Posterior vena cava (tissue), 2 donors: ENCODE data around the gene SF3A2. TPM values are rescaled to one million over a fixed set of nuclear protein-coding genes. Genes with fewer than 3 reads are reported as not detected.

Experiments
- DNase-seq: peaks from one replicate; pipeline ENCODE4 v3.0.0-alpha.2; 2020; ENCODE audit warnings: low spot score
- intact Hi-C, 2 donors: fragments of 100-400 bp; cut with DNase I; formaldehyde crosslinking; loops; one replicate each; pipeline versions ENCODE4 v1.14.1 to v1.14.2; 2022 to 2023
- total RNA-seq, 2 donors: library from RNA; stranded (reverse); fragmentation: NEBNext Ultra II Directional; extraction: Animal tissue kit (Norgen Biotek cat#: 25700); gene quantifications; one replicate each; pipeline ENCODE4 v1.2.1, GENCODE V29; 2021
- donor health status: DM: yes; HTN: yes; CAD: no.
- donor health status: DM: yes; HTN: yes; CAD: no.

SF3A2 gene
- total RNA-seq, 2 donors from 2014 or later, result 35.0 to 36.6 TPM

GRCh38 chr19:2234996-2235380, 1.6 kb upstream of the SF3A2 start:
- intact Hi-C loops, result loop anchor here (1.0 to 10.0 kb wide), 3 partner anchors 73 to 133 kb away; partner anchors contain the start of genes AP3D1 (in 1 of the 2) and DOT1L (in 1 of the 2)
- DNase-seq, result no peak

GRCh38 chr19:2235381-2236063, 1.1 kb upstream of the SF3A2 start:
- DNase-seq, result no peak
- intact Hi-C loops, result loop anchor here in 1 of 2 donors (10.0 kb wide), 1 partner anchor 81 kb away; the partner anchor contains the start of gene AP3D1

- intact Hi-C loops, result loop anchor here in 1 of 2 donors (10.0 kb wide), 1 partner anchor 81 kb away; the partner anchor contains the start of gene AP3D1
Measured at GRCh38 chr19:2236064-2236313, 635 bp upstream of the SF3A2 start.

GRCh38 chr19:2237051-2237868, 636 bp downstream of the SF3A2 start:
- no peak for DNase-seq
- intact Hi-C loops, result loop anchor here in 1 of 2 donors (1.0 to 10.0 kb wide), 2 partner anchors 15 to 82 kb away; partner anchors contain the start of gene AP3D1

More at GRCh38 chr19:2236064-2236313, 635 bp upstream of the SF3A2 start:
- no peak for DNase-seq

- no peak for DNase-seq
- intact Hi-C loops, result loop anchor here in 1 of 2 donors (1.0 to 10.0 kb wide), 2 partner anchors 14 to 83 kb away; partner anchors contain the start of gene AP3D1
Measured at GRCh38 chr19:2237869-2238153, 1.2 kb downstream of the SF3A2 start.

GRCh38 chr19:2239173-2239572, 2.5 kb downstream of the SF3A2 start:
- DNase-seq, result no peak
- intact Hi-C loops, result loop anchor here in 1 of 2 donors (10.0 kb wide), 1 partner anchor 84 kb away; the partner anchor contains the start of gene AP3D1

GRCh38 chr19:2239771-2240770, 3.4 kb downstream of the SF3A2 start:
- DNase-seq, result no peak
- intact Hi-C loops, result loop anchor here (2.0 to 10.0 kb wide), 2 partner anchors 33 to 85 kb away; partner anchors contain the start of gene AP3D1 (in 1 of the 2)

- DNase-seq, result no peak
- intact Hi-C loops, result loop anchor here in 1 of 2 donors (2.0 kb wide), 1 partner anchor 32 kb away; no protein-coding TSS in a partner anchor
Measured at GRCh38 chr19:2240881-2241760, 4.5 kb downstream of the SF3A2 start.

GRCh38 chr19:2242092-2242537, 5.5 kb downstream of the SF3A2 start:
- no peak for DNase-seq
- intact Hi-C loops, result no loop called here

- intact Hi-C loops, result no loop called here
- DNase-seq, result no peak
Measured at GRCh38 chr19:2242816-2243215, 6.2 kb downstream of the SF3A2 start.

GRCh38 chr19:2243274-2244124, 6.9 kb downstream of the SF3A2 start:
- no peak for DNase-seq
- intact Hi-C loops, result no loop called here

GRCh38 chr19:2244125-2244411, 7.4 kb downstream of the SF3A2 start:
- intact Hi-C loops, result no loop called here
- no peak for DNase-seq

- no peak for DNase-seq
- intact Hi-C loops, result no loop called here
Measured at GRCh38 chr19:2244486-2244885, 7.9 kb downstream of the SF3A2 start.

- intact Hi-C loops, result no loop called here
Measured at GRCh38 chr19:2245273-2245672, 8.6 kb downstream of the SF3A2 start.

GRCh38 chr19:2246014-2246620, 9.5 kb downstream of the SF3A2 start:
- intact Hi-C loops, result no loop called here

More at GRCh38 chr19:2245273-2245672, 8.6 kb downstream of the SF3A2 start:
- DNase-seq, result no peak

GRCh38 chr19:2246801-2247361, 10.3 kb downstream of the SF3A2 start:
- DNase-seq, result no peak
- intact Hi-C loops, result no loop called here

More at GRCh38 chr19:2246014-2246620, 9.5 kb downstream of the SF3A2 start:
- no peak for DNase-seq
